Astrocyte of the cerebellum (primary cell): ENCODE measurements around the gene EBF3.

Experiments used
- DNase-seq: peaks from one replicate; pipeline ENCODE4 v3.0.0-alpha.2; 2011; ENCODE audit warnings: low read depth
- H3K4me3 ChIP-seq: 2 replicates; pipeline ENCODE4 v1.5.1; 2011; ENCODE audit warnings: mild to moderate bottlenecking, low read depth, low read length, moderate library complexity
- in situ Hi-C: cut with HindIII; loops from 2 replicates; pipeline ENCODE4 v1.10.0; 2017; ENCODE audit warnings: low sequenced_read_pairs
- TF ChIP-seq, protein P1 (sequence below): IDR thresholded peaks from 2 replicates; pipeline ENCODE4 v1.5.1; 2012; ENCODE audit warnings: low read length, low read depth, moderate library complexity, mild to moderate bottlenecking; ENCODE audit errors: missing control alignments

The EBF3 gene

GRCh38 chr10:129951101-129951969, 12.7 kb downstream of the EBF3 start:
- in situ Hi-C loops = loop anchor here (5.0 kb wide), 1 partner anchor 564 kb away; no protein-coding TSS in a partner anchor
- no peak for DNase-seq
- TF ChIP-seq, protein P1, sequence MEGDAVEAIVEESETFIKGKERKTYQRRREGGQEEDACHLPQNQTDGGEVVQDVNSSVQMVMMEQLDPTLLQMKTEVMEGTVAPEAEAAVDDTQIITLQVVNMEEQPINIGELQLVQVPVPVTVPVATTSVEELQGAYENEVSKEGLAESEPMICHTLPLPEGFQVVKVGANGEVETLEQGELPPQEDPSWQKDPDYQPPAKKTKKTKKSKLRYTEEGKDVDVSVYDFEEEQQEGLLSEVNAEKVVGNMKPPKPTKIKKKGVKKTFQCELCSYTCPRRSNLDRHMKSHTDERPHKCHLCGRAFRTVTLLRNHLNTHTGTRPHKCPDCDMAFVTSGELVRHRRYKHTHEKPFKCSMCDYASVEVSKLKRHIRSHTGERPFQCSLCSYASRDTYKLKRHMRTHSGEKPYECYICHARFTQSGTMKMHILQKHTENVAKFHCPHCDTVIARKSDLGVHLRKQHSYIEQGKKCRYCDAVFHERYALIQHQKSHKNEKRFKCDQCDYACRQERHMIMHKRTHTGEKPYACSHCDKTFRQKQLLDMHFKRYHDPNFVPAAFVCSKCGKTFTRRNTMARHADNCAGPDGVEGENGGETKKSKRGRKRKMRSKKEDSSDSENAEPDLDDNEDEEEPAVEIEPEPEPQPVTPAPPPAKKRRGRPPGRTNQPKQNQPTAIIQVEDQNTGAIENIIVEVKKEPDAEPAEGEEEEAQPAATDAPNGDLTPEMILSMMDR = no peak
- H3K4me3 ChIP-seq = no peak overlapping the region

DNA sequence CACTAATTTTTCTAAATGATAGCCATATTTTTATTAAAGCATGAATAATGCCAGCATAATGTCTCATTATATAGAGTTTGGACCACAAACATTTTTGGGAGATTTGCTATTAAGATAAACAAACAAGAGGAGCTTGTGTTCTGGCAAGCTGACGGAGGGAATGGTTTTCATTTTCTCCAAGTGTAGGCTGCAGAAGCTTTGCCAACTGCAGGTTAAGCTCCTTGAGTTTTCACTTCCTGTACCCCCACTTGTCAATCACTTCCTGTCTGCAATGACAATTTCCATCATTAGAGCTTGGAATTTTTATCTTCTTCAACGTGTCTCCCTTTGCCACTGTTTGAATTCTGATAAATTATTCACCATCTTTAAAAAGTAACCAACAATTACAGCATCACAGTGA, 13.4 kb downstream of the EBF3 start:
- H3K4me3 ChIP-seq = no peak overlapping the region
- DNase-seq = no peak
- TF ChIP-seq, protein P1 = no peak
- in situ Hi-C loops = loop anchor here (5.0 kb wide), 1 partner anchor 563 kb away; no protein-coding TSS in a partner anchor

DNA sequence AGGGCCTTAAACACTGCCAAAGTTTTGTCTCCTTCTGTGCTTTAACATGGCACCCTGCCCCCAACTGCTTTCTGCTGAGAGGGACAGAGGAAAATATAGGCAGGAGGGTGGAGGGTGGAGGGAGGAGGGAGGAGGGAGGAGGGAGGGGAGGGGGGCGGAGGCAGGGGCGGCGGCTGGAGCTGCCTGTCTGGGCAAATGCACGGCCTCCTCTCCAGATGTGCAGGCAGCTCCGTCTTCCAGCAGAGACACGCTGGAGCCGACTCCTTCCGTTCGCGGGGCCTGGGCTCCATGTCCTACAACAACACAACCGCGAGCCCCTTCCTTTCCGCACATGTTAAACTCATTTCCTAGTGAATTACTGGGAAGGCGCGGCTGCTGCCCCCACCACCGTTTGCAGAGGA, 14.2 kb downstream of the EBF3 start:
- no peak overlapping the region for H3K4me3 ChIP-seq
- in situ Hi-C loops = loop anchor here (5.0 kb wide), 1 partner anchor 563 kb away; no protein-coding TSS in a partner anchor

DNA sequence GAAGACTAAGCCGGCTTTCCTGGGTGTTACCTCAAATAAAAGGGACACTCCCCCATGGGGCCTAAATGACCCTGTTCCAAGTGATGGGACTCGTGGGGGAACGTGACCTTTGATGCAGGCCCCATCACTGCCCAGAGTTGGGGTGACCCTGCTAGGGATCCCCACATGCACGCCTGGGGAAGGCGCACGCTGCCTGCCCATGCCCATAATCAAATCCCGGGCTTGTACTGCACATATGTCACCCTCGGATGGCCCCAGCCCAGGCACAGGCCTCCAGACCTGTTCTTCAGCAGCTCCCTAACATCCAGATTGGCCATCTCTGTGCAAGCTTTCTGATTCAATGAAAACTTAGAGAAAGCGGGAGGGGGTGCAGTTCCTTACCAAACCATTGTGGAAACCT, 14.7 kb downstream of the EBF3 start:
- H3K4me3 ChIP-seq = no peak overlapping the region
- in situ Hi-C loops = no loop called here
- DNase-seq = no peak
- TF ChIP-seq, protein P1 = no peak

More for the DNA sequence above, 14.2 kb downstream of the EBF3 start:
- DNase-seq = no peak
- TF ChIP-seq, protein P1 = no peak

- DNase-seq = no peak
- no peak overlapping the region for H3K4me3 ChIP-seq
- in situ Hi-C loops = no loop called here
- TF ChIP-seq, protein P1 = no peak
Measured at GRCh38 chr10:129946859-129947258, 17.2 kb downstream of the EBF3 start.

DNA sequence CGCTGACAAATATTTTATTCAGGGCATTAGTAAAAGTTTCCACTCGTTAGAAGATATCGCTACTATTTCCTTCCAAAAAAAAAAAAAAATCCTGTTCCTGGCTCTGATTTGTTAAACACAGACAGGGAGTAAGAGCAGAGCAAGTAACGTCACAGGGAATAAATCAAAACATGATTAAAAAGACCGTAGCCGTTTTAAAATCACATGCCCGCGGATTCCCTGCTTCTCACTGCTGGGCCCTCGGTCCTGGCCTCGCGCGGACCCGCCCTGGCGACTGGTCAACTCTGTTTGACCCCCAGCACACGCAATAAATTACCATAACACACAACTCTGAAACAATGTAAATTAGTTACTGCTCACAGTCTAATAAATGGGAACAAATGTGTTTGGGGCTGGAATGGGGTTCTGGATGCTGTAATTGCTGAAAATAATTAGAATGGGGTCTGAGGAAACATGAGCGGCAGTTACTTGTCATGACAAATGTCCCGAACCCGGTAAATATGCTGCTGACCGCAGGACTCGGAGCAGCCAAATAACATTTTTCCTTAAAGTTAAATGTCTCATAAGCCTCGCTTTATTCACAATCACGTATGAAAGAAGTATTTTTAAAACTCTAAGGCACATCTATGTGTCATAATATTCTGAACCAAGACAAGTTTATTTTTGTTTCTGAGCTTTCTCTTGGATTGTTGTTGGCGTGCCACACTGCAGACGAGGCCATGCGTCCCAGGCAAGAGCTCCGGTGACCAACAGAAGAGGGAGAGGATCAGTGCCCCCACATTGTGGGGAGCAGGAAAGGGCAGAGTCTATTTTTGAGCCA, 17.9 kb downstream of the EBF3 start:
- TF ChIP-seq, protein P1 = no peak
- H3K4me3 ChIP-seq = no peak overlapping the region
- in situ Hi-C loops = no loop called here
- no peak for DNase-seq
